IPS DF 4.7 (cell line): Measurements from ENCODE around the gene FOXJ3.

Experiments
- DNase-seq: peaks from one replicate; pipeline ENCODE4 v3.0.0-alpha.2; 2013; ENCODE audit warnings: low spot score; ENCODE audit errors: extremely low read depth

Gene FOXJ3

DNA sequence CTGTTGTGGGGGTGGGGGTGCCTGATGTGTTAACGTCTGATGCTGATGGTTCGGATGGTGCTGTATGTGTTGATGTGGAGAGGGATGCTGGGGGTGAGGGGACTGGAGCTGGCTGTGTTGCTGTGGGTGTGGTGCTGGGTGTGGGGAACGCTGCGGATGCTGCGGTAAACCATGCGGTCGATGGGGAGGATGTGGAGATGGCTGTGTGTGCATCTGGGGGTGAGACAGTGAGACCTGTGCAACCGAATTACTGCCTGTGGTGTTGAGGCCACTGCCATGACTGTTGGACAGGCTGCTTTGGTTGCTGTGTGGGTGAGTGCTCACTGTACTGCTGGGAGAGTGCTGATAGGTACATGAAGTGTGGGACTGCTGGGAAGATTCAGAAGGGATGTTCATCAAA, 143.7 kb downstream of the FOXJ3 start:
- no peak for DNase-seq

DNA sequence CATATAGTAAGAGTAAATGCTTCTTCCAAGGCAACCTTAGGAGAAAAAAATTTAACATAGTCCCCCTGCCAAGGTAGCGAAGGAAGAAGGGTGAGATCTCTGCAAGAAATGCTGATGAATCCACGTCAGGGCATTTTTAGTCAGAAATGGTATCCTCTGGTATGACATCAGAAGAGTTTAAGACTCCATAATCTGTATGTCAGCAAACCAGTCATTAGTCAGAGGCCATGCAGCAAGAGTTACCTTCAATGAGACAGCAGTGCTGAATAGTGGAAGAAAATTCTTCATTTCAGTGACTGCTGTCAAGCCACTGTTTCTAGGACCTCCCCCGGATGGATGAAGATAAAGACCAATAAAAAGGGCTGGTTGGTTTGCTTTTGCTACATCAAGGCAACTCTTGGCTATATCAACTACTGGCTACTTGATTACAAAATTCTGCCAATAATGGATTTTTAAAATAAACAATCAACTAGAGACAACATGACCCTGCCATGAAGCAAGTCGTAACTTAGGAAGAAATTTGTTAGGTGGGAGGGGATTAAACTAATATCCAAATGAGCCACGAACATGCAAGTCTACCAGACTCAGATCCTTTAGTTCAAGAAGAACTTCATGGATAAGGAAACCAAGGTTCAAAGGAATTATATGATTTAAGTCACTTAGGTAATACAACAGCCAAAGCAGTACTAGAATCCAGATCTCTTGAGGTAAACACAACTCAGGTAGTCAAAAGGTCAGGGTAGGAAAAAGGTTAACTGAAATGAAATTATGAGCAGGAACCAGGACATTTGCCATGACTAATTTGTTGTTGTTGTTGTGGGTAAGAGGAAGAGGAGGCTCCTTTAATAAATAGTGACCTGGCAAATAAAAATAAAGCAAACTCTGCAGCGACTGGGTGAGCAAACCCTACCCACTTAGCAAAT, 144.8 kb downstream of the FOXJ3 start:
- no peak for DNase-seq

GRCh38 chr1:42186152-42186551, 148.9 kb downstream of the FOXJ3 start:
- DNase-seq: no peak

DNA sequence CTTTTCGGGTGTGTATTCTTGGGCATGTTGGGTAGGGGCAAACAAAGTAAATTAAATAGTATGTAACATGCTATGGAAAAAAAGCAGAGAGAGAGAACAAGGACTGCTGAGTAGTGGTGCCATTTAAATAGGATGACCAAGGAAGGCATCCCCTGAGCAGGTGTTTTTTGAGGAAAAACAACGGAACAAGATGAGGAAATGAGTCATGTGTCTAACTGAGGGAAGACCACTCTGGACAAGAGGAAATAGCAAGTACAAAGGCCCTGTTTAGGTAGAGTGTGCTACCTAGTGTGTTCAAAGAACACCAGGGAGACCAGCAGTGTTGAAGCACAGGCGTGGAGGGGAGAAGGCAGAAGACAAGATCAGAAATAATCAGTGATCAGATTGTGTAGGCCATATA, 150.4 kb downstream of the FOXJ3 start:
- no peak for DNase-seq

- no peak for DNase-seq
Observed at GRCh38 chr1:42183957-42184268, 151.1 kb downstream of the FOXJ3 start.

DNA sequence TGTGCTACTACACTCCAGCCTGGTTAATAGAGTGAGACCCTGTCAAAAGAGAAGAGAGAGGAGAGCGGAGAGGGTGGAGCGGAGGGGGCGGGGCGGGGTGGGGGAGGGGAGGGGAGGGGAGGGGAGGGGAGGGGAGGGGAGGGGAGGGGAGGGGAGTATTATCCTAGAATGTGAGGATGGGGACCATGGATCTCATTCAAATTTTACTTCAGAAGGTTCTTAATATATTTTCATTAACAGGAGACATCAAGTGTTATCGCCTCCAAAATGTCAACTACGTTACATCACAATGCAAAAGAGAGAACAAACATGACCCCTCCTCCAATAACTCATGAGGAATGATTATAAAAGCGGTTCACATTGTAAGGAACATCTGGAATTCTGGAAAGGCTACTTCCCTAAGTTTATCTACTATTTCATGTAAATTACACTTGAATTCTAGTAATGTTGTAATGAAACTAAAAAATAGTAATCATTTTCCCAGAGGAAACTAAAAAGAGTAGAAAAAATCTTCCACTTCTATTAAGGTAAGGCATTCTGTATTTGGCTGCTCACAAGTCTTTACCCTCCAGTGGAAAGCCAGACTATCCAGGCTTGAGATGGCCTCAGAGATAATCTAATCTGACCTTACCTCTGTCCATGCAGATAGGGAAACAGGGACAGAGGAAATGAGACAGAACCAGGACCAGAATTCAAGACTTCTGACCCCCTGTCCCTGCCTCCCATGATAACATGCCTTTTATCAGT, 151.7 kb downstream of the FOXJ3 start:
- no peak for DNase-seq

DNA sequence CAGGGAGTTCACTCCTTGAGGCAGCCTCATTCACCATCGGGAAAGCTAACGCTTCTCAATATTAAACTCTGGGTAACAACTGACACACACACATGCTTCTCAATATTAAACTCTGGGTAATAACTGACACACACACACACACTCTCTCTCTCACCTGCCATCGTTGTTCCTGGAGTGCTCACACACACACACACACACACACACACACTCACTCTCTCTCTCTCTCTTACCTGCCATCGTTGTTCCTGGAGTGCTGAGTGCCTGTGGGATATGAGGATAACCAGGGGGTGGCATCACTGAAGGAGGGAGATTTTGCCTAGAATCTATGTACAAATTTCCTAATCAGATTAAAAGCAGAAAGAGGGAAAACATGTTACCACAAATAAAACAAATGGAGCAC, 153.3 kb downstream of the FOXJ3 start:
- DNase-seq: no peak

DNA sequence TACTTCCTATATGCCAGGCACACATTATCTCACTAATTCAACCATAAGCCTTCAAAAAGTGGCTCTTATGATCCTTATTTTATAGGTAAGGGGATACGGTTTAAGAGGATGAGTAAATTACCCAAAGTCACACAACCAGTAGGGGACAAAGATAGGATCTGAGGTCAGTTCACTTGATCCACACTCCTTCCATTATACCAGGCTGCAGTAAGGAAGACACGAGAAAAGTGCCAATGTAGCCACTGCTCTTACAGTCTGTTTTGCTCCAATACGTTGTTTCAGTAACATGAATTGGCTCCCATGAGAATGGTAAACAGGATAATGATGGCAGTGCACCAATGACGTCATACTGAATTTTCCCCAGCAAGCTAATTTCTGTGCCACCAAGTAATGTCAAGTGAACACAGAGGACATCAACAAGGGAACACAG, 155.1 kb downstream of the FOXJ3 start:
- DNase-seq: no peak

GRCh38 chr1:42179275-42179674, 155.8 kb downstream of the FOXJ3 start:
- no peak for DNase-seq

GRCh38 chr1:42178249-42178648, 156.8 kb downstream of the FOXJ3 start:
- DNase-seq: no peak

DNA sequence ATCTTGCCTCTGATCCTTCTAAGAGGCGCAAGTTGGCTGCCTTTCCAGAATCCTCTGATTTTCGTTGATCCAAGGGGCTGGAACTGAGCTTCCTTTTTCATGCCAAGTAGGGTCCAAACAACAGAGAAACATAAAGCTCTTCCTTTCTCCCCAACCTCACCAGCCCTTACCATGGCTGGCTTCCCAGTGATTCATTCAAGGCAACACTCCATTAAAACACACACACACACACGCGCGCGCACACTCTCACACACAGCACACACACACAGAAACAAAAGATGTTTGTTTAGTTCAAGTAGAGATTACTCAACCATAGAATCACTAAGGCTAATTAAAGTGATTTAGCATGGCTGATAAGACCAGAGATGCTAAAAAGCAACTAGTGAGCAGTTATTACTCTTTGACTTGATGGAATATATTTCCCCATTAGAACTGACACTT, 157.5 kb downstream of the FOXJ3 start:
- DNase-seq: no peak

DNA sequence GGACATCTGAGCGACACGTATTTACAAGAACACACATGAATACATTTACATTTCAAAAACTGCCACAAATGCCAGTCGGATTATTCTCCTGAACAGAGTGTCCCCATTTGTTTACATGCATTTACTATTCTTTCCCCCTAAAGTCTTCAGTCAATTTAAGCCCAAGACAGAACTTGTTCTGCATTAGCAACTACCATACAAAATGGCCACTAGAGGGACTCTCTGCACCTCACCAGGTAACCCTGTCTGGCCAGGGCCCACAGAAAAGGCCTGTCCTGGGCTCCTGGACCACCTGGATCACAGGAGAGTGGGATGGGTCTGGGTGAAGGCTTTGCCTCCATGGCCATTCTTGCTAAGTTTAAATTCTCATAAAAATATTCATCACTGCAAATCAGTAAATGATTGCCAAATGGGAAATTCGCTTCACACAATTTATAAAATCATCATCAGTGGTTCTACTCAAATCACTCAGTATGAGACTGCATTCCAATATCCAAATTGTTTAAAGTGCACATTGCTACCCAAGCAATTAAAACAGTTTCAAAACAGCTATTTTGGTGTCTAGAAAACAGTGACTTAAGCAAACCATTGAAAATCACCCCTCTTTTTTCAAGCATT, 158.0 kb downstream of the FOXJ3 start:
- DNase-seq: peak; percentile 33

- DNase-seq: no peak
Observed at GRCh38 chr1:42175314-42176054, 159.6 kb downstream of the FOXJ3 start.

DNA sequence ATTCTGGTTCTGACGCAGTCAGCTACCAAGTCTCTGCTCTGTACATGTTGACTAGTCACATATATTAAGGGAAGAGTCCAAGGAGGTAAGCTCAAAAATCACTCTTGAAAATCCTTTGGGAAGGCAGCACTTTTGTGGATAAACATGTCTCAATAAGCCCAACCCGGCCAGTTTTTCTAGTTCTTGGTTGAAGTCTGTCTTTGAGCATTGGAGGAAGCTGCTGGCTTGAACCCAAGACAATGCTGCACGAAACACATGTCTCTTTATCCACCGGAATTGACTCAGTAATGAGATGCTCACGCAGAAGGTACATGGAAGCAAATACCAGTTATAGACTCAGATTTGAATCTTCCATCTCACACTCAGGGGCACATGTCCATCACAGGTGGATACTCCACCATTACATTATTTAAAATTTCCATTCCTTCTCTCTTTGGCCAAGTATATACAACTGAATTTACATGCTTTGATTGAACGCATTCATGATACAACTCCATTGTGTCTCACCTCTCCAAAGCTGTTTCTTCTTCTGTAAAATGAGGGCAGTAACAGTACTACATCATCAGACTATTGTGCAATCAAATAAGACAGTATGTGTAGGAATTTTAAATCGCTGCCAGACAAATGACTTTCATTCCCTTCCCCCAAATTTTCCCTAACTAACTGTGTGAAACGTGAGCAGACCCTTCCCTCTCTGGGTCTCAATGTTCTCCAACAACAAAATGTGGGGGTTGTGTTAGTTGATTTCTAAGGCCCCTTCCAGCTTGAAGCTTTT, 160.9 kb downstream of the FOXJ3 start:
- no peak for DNase-seq

- DNase-seq: peak; percentile 28
Observed at GRCh38 chr1:42173155-42173933, 161.7 kb downstream of the FOXJ3 start.

DNA sequence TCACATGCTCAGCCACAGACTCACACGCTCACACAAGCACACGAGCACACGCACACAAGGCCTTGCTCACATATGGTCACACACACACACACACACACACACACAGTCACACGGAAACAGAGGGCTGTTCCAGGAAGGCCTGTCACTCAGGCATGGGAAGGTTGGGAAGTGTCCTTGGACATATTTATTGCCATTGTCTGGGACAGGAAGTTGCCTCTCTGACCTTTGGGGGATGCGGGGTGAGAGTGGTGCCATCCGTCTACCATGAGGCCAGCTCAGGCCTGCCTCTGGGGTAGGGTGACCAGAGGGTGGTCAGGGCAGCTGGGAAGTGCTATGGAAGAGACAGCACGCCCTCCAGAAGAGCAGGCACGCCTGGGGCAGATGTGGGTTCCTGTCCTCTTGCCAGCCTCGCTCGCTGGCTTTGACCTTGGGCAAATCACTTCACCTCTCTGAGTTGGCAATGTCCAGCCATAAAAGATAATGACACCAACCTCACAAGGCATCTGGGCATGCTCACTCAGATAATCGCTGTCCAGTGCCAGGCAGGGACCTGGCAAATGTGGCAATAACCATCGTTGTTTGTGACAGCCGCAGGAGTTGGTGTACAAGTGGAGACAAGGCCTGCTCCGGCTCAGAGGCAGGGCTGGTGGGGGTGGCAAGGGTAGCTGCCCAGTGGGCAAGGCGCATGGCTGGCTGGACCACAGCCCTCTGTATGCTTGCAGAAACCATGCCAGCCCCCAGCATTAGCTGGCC, 162.5 kb downstream of the FOXJ3 start:
- DNase-seq: no peak

GRCh38 chr1:42171679-42172266, 163.3 kb downstream of the FOXJ3 start:
- DNase-seq: no peak

GRCh38 chr1:42170779-42171621, 164.0 kb downstream of the FOXJ3 start:
- no peak for DNase-seq
